Renal cortex interstitium (tissue), 11 donors: ENCODE measurements around the gene NASP. TPM values are rescaled to one million over a fixed set of nuclear protein-coding genes. Genes with fewer than 3 reads are reported as not detected.
"Not testable (repeated sequence)": the region's sequence is repeated elsewhere in the genome, so short reads cannot be mapped to it uniquely, and the experiment has no call there.

ENCODE experiments used
- DNase-seq, 11 donors: peaks; one replicate each; pipeline ENCODE4 v3.0.0-alpha.2; 2013; ENCODE audit warnings: low read depth in 9 of 11, low spot score in 4 of 11; ENCODE audit errors: extremely low read depth in 1 of 11
- polyA plus RNA-seq, 3 donors: library from polyadenylated mRNA; unstranded; fragments of 120-200 nt; gene quantifications; one replicate each; pipeline ENCODE4 v1.2.1, GENCODE V29; 2013; ENCODE audit not compliant: insufficient read length in 3 of 3

NASP gene
- polyA plus RNA-seq, 3 donors: 338 to 386 (median 369) TPM

GRCh38 chr1:45596765-45597164 is 12.9 kb downstream of the NASP start:
- not testable (repeated sequence) for DNase-seq

- no peak for DNase-seq
Measured at GRCh38 chr1:45604239-45604638, 20.4 kb downstream of the NASP start.

GRCh38 chr1:45607404-45608074 is 23.7 kb downstream of the NASP start:
- no peak for DNase-seq

- no peak for DNase-seq
Measured at GRCh38 chr1:45608175-45609156, 24.6 kb downstream of the NASP start.

GRCh38 chr1:45610589-45611226 is 26.9 kb downstream of the NASP start:
- no peak for DNase-seq

- no peak for DNase-seq
Measured at GRCh38 chr1:45612941-45613579, 29.2 kb downstream of the NASP start.

GRCh38 chr1:45615885-45616284 is 32.0 kb downstream of the NASP start:
- no peak for DNase-seq

- no peak for DNase-seq
Measured at GRCh38 chr1:45617618-45618017, 33.8 kb downstream of the NASP start.

GRCh38 chr1:45619149-45619921 is 35.5 kb downstream of the NASP start:
- DNase-seq: no peak

GRCh38 chr1:45620588-45621500 is 37.0 kb downstream of the NASP start:
- no peak for DNase-seq

- DNase-seq: no peak
Measured at GRCh38 chr1:45621501-45621836, 37.6 kb downstream of the NASP start.

GRCh38 chr1:45621895-45622523 is 38.2 kb downstream of the NASP start:
- peak in 2 of 11 donors; percentile 6 to 12 for DNase-seq

- peak in 5 of 11 donors; percentile 9 to 14 (median 13) for DNase-seq
Measured at GRCh38 chr1:45622524-45623394, 38.9 kb downstream of the NASP start.

- no peak for DNase-seq
Measured at GRCh38 chr1:45623972-45624371, 40.1 kb downstream of the NASP start, which contains the start of gene CCDC17. CCDC17 (minus strand) TSS chr1:45624054; CDS start chr1:45623909, 145 bp downstream.

- DNase-seq: no peak
Measured at GRCh38 chr1:45629035-45629434, 45.2 kb downstream of the NASP start.

GRCh38 chr1:45630429-45630828 is 46.6 kb downstream of the NASP start:
- no peak for DNase-seq
